GM12872 (cell line): Measurements from ENCODE around the gene ERAS.

Source experiments
- TF ChIP-seq, protein P1 (sequence below): IDR thresholded peaks from 3 replicates; pipeline ENCODE4 v1.5.1; 2011; ENCODE audit warnings: low read depth, mild to moderate bottlenecking, low read length, moderate library complexity; ENCODE audit not compliant: insufficient read depth

ERAS gene

DNA sequence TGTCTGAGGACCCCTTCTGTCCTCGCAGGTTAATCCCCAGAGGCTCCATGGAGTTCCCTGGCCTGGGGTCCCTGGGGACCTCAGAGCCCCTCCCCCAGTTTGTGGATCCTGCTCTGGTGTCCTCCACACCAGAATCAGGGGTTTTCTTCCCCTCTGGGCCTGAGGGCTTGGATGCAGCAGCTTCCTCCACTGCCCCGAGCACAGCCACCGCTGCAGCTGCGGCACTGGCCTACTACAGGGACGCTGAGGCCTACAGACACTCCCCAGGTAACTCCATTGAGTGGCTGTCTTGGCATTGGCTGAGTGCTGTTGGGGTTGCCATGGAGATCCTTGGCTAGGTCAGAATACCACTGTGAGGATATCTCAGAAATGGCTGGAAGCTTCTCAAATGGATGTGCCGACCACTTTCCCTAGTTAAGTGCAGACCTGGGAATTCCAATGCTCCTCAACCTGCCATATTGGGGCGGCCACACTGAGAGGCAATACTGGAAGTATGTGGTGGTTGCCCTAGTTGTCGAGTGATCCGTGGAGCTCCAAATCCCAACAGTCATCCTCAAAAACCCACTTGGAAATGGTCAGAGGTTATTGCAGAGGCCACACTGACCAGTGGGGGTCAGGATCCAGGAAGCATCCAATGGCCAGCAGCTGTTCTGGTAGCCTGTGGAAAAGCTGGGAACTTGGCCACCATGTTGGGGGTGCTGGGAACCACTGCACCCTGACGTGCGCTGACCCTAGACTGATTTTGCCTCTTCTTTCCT, 35.1 kb upstream of the ERAS start:
- TF ChIP-seq, protein P1, sequence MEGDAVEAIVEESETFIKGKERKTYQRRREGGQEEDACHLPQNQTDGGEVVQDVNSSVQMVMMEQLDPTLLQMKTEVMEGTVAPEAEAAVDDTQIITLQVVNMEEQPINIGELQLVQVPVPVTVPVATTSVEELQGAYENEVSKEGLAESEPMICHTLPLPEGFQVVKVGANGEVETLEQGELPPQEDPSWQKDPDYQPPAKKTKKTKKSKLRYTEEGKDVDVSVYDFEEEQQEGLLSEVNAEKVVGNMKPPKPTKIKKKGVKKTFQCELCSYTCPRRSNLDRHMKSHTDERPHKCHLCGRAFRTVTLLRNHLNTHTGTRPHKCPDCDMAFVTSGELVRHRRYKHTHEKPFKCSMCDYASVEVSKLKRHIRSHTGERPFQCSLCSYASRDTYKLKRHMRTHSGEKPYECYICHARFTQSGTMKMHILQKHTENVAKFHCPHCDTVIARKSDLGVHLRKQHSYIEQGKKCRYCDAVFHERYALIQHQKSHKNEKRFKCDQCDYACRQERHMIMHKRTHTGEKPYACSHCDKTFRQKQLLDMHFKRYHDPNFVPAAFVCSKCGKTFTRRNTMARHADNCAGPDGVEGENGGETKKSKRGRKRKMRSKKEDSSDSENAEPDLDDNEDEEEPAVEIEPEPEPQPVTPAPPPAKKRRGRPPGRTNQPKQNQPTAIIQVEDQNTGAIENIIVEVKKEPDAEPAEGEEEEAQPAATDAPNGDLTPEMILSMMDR: no peak

DNA sequence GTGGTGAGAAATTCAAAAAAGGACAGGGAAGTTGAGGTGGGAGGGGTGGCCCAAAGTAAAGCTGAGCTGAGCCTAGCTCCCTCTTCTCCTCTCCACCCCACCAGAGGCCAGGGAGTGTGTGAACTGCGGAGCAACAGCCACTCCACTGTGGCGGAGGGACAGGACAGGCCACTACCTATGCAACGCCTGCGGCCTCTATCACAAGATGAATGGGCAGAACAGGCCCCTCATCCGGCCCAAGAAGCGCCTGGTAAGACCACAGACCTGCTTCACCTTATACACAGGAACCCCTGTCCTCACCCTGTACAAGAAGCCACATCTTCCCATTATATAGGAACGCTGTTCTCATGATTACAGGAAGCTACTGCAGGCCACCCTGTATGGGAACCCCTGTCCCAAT, 34.1 kb upstream of the ERAS start:
- TF ChIP-seq, protein P1: no peak

DNA sequence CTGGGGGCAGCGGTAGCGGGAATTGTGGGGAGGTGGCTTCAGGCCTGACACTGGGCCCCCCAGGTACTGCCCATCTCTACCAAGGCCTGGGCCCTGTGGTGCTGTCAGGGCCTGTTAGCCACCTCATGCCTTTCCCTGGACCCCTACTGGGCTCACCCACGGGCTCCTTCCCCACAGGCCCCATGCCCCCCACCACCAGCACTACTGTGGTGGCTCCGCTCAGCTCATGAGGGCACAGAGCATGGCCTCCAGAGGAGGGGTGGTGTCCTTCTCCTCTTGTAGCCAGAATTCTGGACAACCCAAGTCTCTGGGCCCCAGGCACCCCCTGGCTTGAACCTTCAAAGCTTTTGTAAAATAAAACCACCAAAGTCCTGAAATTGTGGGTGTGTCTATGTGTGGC, 32.4 kb upstream of the ERAS start:
- TF ChIP-seq, protein P1: no peak

DNA sequence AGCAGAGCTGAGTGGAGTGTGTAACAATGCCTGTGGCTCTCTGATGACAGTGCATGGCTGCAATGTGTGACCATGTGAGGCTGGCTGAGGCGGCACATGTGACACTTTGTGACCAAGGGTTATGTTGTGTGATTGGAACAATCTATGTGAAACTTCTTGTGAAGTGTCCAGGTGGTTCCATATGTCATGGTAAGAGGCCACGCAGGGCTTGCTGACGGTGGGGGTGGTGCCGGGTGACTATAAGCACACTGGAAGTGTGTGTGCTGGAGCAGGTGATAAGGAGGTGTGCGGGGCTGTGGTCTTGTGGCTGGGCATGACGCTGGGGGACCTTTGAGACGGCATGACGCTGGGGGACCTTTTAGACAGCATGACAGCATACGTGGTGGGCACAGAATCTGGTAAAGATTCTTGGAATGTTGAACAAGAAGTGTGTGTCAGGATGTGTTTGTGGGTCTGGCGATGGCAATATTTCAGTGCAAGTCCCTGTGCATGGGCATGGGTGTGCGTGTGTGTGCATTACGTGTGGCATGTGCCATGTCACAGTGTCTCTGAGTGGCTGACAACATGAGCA, 31.9 kb upstream of the ERAS start:
- TF ChIP-seq, protein P1: no peak

DNA sequence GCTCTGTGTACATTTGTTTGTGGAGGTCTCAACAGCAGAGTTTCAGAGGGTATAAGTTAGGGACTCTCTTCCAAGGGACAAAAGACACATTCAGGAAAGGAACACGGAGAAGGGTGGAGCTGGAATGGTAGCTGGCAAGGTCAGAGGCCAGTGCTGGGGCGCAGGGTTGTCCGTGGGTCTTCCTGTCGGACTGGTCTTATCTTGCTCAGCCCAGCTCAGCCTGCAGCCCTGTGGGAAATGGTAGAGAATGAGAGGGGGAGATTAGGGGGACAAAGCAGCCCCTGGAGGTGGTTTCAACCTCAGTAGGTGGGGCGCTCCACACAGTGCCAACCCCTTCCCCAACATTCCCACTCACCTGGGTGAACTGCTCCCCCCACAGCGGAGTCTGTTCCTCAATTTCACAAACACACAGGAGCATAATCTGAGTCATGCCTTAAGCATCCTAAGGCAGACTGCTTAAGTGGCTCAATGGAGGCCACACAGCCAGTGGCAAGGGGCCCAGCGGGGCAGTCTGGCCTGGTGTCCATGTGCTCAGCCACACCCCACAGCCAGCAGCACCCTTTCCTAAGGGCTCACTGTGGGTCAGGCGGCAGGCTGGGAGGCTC, 31.3 kb upstream of the ERAS start:
- TF ChIP-seq, protein P1: no peak

DNA sequence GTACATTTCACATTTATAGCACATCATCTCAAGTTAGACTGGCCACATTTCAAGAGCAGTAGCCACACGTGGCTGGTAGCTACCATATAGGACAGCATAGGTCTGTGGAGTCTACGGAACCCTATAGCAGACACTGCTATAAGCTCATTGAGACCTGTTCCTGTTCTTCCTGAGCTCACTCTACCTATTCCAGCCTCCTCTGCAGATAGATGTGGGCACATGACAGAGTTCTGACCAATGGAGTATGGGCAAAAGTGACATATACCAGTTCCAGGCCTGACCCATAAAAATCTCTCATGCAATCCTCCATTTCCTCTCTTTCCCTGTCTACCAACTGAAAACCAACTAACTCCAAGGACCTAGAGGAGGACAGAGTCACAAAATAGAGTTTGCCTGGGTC, 28.0 kb upstream of the ERAS start:
- TF ChIP-seq, protein P1: no peak

DNA sequence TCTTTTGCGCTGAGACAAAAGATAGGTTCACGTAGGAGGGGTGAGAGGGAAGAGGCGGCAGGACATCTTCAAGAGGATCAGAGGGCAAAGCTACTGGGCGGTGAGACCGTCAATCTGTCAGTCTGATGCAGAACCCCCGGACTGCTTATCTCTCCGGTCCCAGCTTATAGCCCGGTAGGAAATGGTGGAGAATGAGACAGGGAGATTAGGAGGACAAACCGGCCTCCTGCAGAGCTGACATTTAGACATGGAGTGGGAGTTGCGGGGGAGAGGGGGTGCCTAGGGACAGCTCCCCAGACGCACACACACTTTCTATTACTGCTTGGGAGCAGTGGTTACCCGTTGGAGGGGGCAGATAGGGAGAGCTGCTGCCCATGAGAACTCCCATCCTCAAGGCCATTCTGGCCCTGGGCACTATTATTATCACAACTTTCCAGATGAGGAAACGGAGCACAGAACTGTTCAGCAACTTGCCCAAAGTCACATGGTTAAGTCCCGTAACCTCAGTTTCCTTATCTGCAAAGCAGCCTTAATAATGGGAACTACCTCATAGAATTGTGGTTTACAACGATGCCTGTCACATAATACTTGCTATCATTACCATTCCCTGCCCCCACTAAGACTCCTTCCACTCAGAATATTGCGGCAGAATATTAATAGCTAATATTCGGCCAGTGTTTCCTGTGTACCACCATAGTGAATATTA, 25.6 kb upstream of the ERAS start:
- TF ChIP-seq, protein P1: no peak
